ENCODE measurements around the gene GDPD4.

The GDPD4 gene

GRCh38 chr11:77322506-77322905 is 21.0 kb upstream of the GDPD4 start:
- H3K36me3 ChIP-seq (ENCODE audit: insufficient read depth, low read length), result peaks cover 49% of the 10 kb centered on the region; the same call in 1 of the 2 replicates
- H3K9ac ChIP-seq (ENCODE audit: low read depth, low read length, poor library complexity, severe bottlenecking), result no peak overlapping the region
- no peaks in the 10 kb centered on the region for H3K79me2 ChIP-seq (ENCODE audit: insufficient read depth, low read length)

GRCh38 chr11:77320351-77320750 is 18.9 kb upstream of the GDPD4 start:
- H3F3A ChIP-seq (ENCODE audit: low read depth), result no peaks in the 10 kb centered on the region

More at GRCh38 chr11:77322506-77322905, 21.0 kb upstream of the GDPD4 start:
- Histone ChIP-seq H2AFZ (ENCODE audit: low read length) (no peak overlapping the region), H3F3A (ENCODE audit: low read depth) (no peaks in the 10 kb centered on the region), H3K4me1 (ENCODE audit: insufficient read depth, low read length, poor library complexity, severe bottlenecking) (no peaks in the 10 kb centered on the region), H3K4me2 (ENCODE audit: low read depth, low read length, poor library complexity, severe bottlenecking) (no peak overlapping the region), H3K9me2 (replicated peaks; ENCODE audit: low read depth, low read length) (no peaks in the 10 kb centered on the region), H3K4me3 (ENCODE audit: low read length, poor library complexity, severe bottlenecking) (no peak overlapping the region), H4K20me1 (ENCODE audit: insufficient read depth, low read length, poor library complexity, severe bottlenecking) (no peaks in the 10 kb centered on the region), H3K9me3 (ENCODE audit: insufficient read depth, low read depth, low read length) (no peaks in the 10 kb centered on the region), H3K27me3 (ENCODE audit: insufficient read depth, low read length, poor library complexity, severe bottlenecking) (no peaks in the 10 kb centered on the region)
- TF ChIP-seq CTCF (conservative IDR thresholded peaks at IDR 0.05; ENCODE audit: low read length), result no peak
- TF ChIP-seq EZH2phosphoT487 (IDR thresholded peaks at IDR 0.05; ENCODE audit: borderline replicate concordance), result no peak

GRCh38 chr11:77318600-77318999 is 17.1 kb upstream of the GDPD4 start:
- Histone ChIP-seq H3F3A (ENCODE audit: low read depth) (no peaks in the 10 kb centered on the region), H3K9me2 (replicated peaks; ENCODE audit: low read depth, low read length) (no peaks in the 10 kb centered on the region), H3K9me3 (ENCODE audit: insufficient read depth, low read depth, low read length) (no peaks in the 10 kb centered on the region), H3K4me1 (ENCODE audit: insufficient read depth, low read length, poor library complexity, severe bottlenecking) (no peaks in the 10 kb centered on the region), H3K4me3 (ENCODE audit: low read length, poor library complexity, severe bottlenecking) (no peak overlapping the region), H4K20me1 (ENCODE audit: insufficient read depth, low read length, poor library complexity, severe bottlenecking) (no peaks in the 10 kb centered on the region), H3K36me3 (ENCODE audit: insufficient read depth, low read length) (peaks cover 25% of the 10 kb centered on the region; the same call in 1 of the 2 replicates), H3K9ac (ENCODE audit: low read depth, low read length, poor library complexity, severe bottlenecking) (no peak overlapping the region), H3K79me2 (ENCODE audit: insufficient read depth, low read length) (no peaks in the 10 kb centered on the region), H2AFZ (ENCODE audit: low read length) (no peak overlapping the region), H3K4me2 (ENCODE audit: low read depth, low read length, poor library complexity, severe bottlenecking) (no peak overlapping the region), H3K27me3 (ENCODE audit: insufficient read depth, low read length, poor library complexity, severe bottlenecking) (no peaks in the 10 kb centered on the region)
- no peak for TF ChIP-seq CTCF (conservative IDR thresholded peaks at IDR 0.05; ENCODE audit: low read length)
- no peak for TF ChIP-seq EZH2phosphoT487 (IDR thresholded peaks at IDR 0.05; ENCODE audit: borderline replicate concordance)

More at GRCh38 chr11:77320351-77320750, 18.9 kb upstream of the GDPD4 start:
- Histone ChIP-seq H3K9me2 (replicated peaks; ENCODE audit: low read depth, low read length) (no peaks in the 10 kb centered on the region), H4K20me1 (ENCODE audit: insufficient read depth, low read length, poor library complexity, severe bottlenecking) (no peaks in the 10 kb centered on the region), H3K9me3 (ENCODE audit: insufficient read depth, low read depth, low read length) (no peaks in the 10 kb centered on the region), H3K4me3 (ENCODE audit: low read length, poor library complexity, severe bottlenecking) (no peak overlapping the region), H3K79me2 (ENCODE audit: insufficient read depth, low read length) (no peaks in the 10 kb centered on the region), H3K4me2 (ENCODE audit: low read depth, low read length, poor library complexity, severe bottlenecking) (no peak overlapping the region), H3K27me3 (ENCODE audit: insufficient read depth, low read length, poor library complexity, severe bottlenecking) (no peaks in the 10 kb centered on the region), H2AFZ (ENCODE audit: low read length) (no peak overlapping the region), H3K9ac (ENCODE audit: low read depth, low read length, poor library complexity, severe bottlenecking) (no peak overlapping the region), H3K36me3 (ENCODE audit: insufficient read depth, low read length) (peaks cover 36% of the 10 kb centered on the region; the same call in 1 of the 2 replicates), H3K4me1 (ENCODE audit: insufficient read depth, low read length, poor library complexity, severe bottlenecking) (no peaks in the 10 kb centered on the region)
- TF ChIP-seq CTCF (conservative IDR thresholded peaks at IDR 0.05; ENCODE audit: low read length), result no peak
- TF ChIP-seq EZH2phosphoT487 (IDR thresholded peaks at IDR 0.05; ENCODE audit: borderline replicate concordance), result no peak
